ENCODE data around the gene CCDC88B.

DNA sequence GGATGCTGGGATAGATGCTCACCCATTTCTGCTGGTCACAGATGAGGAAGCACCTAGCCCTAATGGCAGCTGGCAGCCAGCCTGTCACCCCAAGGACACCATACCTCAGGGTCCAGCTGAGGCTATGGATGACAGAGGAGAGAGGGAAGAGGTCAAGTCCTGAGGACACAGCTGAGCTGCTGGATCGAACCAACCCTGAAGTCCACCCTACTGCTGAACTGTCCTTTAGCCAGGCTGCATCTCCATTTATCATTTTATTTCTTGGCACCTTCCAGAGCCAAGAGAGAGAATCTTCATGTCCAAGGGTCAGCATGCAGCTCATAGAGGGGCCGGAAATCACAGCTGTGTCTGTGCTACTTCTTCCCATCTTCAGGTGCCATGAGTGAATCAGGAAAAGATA is 49.8 kb downstream of the CCDC88B start:
- TF ChIP-seq, protein P1, sequence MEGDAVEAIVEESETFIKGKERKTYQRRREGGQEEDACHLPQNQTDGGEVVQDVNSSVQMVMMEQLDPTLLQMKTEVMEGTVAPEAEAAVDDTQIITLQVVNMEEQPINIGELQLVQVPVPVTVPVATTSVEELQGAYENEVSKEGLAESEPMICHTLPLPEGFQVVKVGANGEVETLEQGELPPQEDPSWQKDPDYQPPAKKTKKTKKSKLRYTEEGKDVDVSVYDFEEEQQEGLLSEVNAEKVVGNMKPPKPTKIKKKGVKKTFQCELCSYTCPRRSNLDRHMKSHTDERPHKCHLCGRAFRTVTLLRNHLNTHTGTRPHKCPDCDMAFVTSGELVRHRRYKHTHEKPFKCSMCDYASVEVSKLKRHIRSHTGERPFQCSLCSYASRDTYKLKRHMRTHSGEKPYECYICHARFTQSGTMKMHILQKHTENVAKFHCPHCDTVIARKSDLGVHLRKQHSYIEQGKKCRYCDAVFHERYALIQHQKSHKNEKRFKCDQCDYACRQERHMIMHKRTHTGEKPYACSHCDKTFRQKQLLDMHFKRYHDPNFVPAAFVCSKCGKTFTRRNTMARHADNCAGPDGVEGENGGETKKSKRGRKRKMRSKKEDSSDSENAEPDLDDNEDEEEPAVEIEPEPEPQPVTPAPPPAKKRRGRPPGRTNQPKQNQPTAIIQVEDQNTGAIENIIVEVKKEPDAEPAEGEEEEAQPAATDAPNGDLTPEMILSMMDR (IDR thresholded peaks at IDR 0.05; ENCODE audit: insufficient read depth, low read length, poor library complexity, severe bottlenecking), result no peak
- TF ChIP-seq EZH2phosphoT487 (conservative IDR thresholded peaks at IDR 0.05; ENCODE audit: low read length), result no peak

Measured in SU-DHL-6 (cell line).